OCI-M2 (cell line): Measurements from ENCODE around the gene SLC3A2.
A peak's percentile ranks its signal among the peaks of the same experiment; 100 is the strongest.
"Not testable (repeated sequence)": the region's sequence is repeated elsewhere in the genome, so short reads cannot be mapped to it uniquely, and the experiment has no call there.

ENCODE experiments used
- DNase-seq: peaks from one replicate; lab custom pipeline; 2025; ENCODE audit not compliant: unreplicated experiment; lab: John Stamatoyannopoulos, UW

Gene SLC3A2

DNA sequence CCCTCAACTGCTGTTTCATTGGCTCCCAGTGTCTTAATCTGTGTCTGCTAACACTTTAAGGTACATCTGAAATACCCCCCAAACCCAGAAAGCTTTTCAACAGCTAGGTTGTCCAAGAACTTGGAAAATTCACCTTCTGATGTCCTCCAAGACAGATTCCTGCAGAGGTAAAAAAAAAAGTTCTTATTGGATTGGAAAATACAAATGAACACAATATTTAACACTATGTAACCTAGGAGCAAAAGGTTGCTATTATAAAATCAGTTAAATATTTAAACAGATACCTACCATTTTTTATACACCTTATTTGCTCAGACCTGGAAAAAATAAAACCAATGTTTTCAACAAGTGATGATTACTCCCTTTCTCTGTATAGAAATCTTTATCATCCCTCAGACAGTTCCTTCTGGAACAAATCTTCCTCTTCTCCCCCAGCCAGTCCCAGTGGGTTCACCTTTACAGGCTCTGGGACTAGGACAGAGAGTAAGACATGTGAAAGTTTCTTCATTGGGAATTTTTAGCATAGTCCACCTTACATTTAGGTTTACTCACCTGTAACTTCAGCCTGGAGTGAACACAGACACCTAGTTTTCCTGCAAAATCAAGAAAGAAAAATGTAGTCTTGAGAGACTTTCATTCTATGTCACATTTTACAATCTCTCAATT, 28.0 kb upstream of the SLC3A2 start:
- no peak for DNase-seq

DNA sequence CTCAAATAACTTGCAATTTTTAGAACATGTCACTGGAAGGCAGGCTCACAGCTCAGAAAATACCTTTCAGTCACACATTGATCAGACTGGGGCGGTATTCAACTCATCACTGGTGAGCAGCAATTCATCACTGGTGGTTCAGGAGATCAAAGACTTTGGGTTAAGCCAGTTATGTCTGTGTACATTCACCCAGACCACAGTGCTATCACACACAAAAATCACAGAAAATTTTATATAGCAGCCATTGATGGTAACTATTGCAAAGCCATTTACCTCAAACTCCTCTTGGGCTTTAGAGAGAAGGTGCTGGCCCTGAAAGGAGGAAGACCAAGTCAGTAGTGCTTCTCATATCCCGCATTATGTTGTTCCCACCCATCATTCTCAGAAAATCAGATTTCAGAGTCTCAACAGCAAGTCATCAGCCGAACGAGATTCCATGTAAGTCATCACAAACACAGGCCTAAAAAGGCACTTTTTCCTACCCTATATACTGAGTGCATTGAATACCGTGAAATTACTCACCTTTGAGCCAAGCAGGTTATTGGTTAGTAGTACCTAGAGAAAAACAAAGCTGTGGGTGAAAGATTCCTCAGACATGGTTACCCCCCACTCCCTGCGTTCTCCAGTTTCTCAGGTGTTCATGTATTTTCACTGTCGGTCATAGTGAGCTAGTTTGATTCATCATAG, 27.3 kb upstream of the SLC3A2 start:
- no peak for DNase-seq

DNA sequence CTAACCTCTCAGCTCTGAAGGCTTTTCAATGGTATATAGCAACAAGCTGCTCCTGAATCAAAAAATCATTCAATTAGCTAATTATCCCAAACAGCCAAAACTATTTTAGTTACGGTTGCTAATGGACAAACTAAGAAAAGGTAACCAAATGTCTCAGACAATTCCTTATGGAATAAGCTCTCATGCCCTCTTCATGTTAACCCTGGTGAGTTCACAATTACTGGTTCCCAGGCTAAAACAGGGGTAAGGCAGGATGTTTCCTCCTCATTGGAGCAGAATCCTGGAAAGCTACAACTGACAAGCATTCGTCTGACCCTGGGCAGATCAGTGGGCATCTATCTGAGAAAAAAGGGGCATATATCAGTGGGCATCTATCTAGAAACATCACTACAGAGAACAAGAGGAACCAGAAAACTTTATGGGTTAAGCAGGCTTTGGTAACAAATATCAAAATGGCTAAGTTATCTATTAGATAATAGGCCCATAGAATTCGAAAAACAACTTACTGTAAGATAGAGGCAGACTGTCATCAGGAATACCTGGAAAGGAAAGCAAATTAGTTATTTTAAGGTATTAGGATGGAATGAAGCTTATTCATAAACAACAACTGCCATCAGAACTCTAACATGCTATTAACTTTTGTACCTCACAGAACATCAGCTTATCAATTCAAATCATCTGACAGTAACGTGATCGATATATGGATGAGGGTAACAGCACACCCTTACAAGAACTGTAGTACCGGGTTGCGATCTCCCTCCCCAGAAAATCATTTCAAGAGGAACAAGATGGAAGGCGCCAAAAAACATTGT, 26.5 kb upstream of the SLC3A2 start:
- no peak for DNase-seq

GRCh38 chr11:62854825-62855570, 25.7 kb upstream of the SLC3A2 start:
- no peak for DNase-seq

- peak; percentile 61 for DNase-seq
Measured at GRCh38 chr11:62855571-62856332, 24.9 kb upstream of the SLC3A2 start.

DNA sequence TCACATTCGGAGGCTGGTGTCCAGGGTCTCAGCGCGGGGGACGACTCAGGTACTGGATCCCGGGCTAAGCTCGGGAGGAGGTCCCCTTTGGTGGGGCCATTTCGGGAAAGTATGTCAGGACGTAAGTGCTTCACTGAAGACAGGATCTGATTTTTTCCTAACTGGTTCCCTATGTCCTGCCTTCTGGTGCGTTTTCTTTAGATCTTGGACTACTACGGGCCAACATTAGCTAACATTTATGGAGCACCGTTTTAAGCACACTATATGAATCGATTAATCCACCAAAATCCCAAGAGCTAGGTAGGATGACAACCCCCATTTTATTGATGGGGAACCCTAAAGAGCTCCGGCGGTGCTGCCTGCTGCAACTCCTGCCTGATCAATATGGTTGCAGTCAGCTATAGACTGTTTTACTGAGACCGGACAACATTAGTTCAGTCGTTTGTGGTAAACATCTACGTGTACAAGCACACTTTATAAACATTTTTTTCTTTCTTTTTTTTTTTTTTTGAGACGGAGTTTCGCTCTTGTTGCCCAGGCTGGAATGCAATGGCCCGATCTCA, 24.3 kb upstream of the SLC3A2 start:
- DNase-seq, result no peak

DNA sequence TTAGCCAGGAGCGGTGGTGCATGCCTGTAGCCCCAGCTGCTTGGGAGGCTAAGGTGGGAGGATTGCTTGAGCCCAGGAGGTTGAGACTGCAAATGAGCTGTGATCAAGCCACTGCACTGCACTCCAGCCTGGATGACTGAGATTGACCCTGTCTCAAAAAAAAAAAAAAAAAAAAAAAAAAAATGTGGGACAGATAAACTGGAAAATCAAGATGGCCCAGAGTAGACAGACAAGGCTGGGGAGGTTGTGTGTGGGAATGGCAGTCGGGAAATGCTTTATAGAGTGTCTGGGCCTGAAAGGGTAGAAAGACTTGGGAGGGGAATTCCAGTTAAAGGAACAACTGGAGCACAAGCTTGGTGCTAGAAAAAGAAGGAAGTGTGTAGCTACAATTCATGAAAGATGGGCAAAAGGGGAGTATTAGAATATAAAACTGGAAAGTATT, 23.1 kb upstream of the SLC3A2 start:
- no peak for DNase-seq

DNA sequence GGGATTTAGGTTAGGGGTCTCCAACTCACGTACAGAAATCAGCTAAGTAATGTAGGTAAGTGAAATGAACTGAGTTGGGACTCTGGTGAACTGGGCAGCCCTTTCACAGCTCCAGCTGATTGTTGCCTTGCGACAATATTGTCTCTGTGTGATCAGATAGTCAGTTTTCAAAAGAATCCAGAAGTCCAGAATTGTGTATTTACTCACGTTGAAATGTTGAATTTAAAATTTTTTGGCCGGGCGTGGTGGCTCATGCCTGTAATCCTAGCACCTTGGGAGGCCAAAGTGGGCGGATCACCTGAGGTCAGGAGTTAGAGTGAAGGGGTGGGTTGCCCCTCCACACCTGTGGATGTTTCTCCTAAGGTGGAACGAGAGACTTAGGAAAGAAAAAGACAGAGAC, 22.5 kb upstream of the SLC3A2 start:
- DNase-seq, result no peak

DNA sequence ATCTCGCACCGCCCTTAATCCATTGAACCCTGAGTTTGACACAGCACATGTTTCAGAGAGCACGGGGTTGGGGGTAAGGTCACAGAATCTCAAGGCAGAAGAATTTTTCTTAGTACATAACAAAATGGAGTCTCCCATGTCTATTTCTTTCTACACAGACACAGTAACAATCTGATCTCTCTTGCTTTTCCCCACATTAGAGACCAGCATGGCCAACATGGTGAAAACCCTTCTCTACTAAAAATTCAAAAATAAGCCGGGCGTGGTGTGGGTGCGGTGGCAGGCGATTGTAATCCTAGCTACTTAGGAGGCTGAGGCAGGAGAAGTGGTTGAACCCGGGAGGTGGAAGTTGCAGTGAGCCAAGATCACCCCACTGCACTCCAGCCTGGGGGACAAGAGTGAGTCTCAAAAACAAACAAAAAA, 21.4 kb upstream of the SLC3A2 start:
- not testable (repeated sequence) for DNase-seq

GRCh38 chr11:62860835-62861563, 19.7 kb upstream of the SLC3A2 start:
- DNase-seq, result no peak

GRCh38 chr11:62861564-62862192, 19.0 kb upstream of the SLC3A2 start:
- not testable (repeated sequence) for DNase-seq

- DNase-seq, result no peak
Measured at GRCh38 chr11:62863687-62864335, 16.9 kb upstream of the SLC3A2 start.

- DNase-seq, result no peak
Measured at GRCh38 chr11:62865635-62866034, 15.1 kb upstream of the SLC3A2 start.

GRCh38 chr11:62874851-62875250, 5.8 kb upstream of the SLC3A2 start:
- no peak for DNase-seq

- no peak for DNase-seq
Measured at GRCh38 chr11:62875698-62876478, 4.8 kb upstream of the SLC3A2 start.

DNA sequence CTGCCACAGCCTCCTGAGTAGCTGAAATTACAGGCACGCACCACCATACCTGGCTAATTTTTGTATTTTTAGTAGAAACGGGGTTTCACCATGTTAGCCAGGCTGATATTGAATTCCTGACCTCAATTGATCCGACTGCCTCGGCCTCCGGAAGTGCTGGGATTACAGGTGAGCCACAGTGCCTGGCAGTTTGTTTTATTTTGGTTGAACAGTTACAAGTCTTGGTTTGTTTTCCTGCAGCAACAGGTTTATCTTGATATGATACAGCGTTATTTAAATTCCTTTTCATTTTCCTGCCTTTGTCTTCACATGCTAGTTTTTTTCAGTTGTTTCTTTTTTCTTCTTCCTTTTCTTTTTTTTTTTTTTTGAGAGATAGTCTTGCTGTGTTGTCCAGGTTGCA, 4.0 kb upstream of the SLC3A2 start:
- DNase-seq, result no peak

DNA sequence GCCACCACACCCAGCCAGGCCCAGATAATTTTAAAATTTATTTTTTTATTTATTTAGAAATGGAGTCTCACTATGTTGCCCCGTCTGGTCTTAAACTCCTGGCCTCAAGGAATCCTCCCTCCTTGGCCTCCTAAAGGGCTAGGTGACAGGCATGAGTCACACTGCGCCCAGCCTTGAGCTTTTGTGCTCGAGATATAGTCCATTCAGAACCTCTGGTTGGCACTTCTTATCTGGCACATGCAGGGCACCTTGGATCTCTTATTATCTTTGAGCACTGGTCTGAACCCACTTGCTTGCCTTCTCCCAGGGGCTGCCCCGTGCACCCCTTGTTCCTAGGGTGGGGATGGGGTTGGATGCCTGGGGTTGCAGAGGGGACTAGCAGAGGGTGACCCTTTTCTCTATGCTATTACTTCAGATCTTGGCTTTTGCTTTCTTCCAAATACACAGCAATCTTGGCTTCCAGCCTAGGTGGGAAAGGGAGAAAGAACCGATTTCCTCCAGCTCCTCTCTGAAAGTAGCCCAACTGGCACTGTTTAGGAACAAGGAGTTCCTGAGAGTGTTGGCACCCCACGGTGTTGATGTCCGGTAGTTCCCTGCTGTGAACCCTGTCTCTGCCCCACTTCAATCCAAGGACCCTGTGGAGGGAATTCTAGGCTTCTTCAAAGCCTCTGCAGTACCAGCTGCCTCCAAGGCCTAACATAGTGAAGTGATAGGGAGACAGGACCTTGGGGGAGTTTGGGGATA, 1.3 kb upstream of the SLC3A2 start:
- DNase-seq, result no peak
